ENCODE data around the gene MAP2. TPM values are rescaled to one million over a fixed set of nuclear protein-coding genes. Genes with fewer than 3 reads are reported as not detected.

The MAP2 gene
- total RNA-seq, 1 donor from 2014 or later, result 2.8 TPM

DNA sequence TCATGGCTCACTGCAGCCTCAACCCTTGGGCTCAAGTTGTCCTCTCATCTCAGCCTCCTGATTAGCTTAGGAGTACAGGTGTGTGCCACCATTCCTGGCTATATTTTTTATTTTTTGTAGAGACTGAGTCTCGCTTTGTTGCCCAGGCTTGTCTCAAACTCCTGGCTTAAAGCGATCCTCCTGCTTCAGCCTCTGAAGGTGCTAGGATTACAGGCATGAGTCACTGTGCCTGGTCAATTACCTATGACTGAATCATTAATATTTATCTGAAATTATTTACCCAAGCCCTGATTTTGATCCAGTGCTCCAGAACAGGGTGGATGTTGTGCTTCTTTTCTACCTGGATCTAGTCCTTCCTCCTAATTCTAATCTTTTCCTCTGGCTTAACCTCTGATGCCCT lies 87.8 kb downstream of the MAP2 start:
- intact Hi-C loops (cut with DNase I), result no loop called here
- no peak for ATAC-seq (ENCODE audit: poor library complexity)

DNA sequence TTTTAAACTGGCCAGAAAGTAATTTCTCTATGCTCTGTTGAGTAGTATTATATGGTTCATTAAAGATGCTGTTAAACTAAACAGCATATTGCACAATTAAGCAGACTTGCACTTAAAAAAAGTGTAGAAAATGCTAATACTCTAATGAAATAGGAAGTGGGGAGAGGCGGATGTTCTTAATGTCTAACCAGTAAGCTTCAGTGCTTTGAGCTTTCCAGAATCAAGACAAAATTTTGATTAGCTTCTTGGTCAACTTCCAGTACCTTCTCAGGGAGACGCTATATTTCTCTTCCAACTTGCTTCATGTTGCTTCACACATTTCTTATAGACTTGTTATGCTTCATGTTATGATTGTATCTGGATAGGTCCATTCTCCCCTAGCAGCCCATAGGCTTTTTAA lies 89.1 kb downstream of the MAP2 start:
- intact Hi-C loops (cut with DNase I), result no loop called here
- ATAC-seq (ENCODE audit: poor library complexity) (no peak), DNase-seq (no peak)

More for the DNA sequence above, 87.8 kb downstream of the MAP2 start:
- no peak for DNase-seq

DNA sequence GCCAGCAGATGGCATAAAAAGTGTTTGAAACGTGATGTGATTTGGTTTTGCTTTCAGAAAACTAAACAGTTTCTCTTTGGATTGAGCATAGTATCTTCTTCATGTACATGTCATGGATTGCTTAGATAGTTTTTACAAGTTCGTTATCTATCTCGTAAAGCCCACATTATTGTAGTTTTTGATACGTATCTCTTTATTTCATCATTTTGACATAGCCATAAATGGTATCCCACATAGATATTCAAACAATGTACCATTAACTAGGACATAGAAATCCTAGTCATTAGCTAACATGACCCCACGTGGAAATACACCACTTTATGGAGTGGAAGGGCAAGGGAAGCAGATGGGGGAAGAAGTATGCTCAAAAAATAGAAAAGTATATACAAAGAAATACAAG lies 93.6 kb downstream of the MAP2 start:
- ATAC-seq (ENCODE audit: poor library complexity) (no peak), DNase-seq (no peak)
- intact Hi-C loops (cut with DNase I), result no loop called here

DNA sequence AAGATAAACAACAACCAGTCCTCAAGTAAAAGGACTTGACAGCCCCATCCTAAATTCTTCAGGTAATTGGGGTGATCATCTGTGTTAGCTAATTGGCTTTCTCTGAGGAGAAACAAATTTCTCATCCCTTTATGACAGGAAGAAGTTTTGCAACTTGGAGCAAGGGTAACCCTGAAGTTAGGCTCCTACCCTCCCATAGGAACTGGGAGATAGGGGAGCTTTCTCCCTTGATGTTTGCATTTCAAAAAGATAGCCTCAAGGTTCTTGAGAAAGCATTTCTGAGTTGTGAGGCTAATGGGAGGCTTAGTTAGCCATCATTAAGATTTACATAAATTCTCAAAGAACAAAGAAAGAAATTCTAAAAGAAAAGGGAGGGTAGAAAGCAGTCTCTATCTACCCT lies 95.4 kb downstream of the MAP2 start:
- intact Hi-C loops (cut with DNase I), result no loop called here
- DNase-seq, result no peak
- no peak for ATAC-seq (ENCODE audit: poor library complexity)

DNA sequence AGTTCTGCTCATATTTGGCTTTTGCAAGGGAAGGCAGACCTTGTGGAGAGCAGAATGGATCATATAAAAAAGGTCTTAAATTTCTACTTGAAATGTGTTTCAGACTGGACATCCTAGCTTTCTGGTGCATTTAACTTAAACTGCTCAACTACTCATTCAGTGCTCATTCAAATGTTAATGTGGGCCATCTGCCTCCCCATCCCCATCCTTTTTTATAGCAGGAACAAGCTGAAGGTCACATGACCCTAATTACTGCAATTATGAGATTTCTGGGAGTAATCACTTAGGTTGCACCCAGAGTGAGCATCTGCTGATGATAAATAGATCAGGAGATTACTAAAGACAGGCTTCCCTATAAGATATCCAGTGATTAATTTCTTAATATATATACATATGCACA lies 96.1 kb downstream of the MAP2 start:
- ATAC-seq (ENCODE audit: poor library complexity) (no peak), DNase-seq (no peak)
- intact Hi-C loops (cut with DNase I), result no loop called here

DNA sequence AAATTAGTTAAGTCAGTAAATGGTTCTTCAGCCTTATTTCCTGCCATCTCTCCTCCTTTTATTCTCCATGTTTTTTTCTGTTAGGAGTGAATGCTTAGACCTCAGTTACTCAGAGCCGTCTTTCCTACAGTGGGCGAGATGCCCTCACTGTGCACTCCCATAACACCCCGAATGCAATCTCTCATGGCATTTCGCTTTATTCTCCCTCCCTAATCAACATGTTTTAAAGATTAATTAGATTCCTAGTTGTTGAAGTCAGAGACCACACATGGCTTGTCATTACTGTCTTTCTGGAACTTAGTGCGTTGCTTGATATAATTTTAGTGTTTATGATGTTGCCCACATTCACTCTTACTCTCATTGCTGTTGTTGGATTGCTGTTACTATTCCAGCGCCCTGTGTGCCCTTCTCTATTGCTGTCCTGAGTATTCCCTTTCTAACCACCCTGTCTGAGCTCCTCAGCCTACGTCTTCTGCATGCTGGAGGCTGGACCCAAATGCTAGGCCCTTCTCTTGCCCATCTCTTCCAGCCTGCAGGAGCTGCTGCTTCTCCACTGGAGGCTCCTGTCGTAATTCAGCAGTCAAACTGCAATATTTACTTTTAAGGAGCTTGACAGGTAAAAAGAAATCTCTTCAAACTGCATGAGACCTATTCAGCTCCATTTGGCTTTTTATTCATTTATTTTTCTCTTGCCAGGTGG lies 99.3 kb downstream of the MAP2 start:
- DNase-seq (no peak), ATAC-seq (ENCODE audit: poor library complexity) (no peak)
- intact Hi-C loops (cut with DNase I), result no loop called here

DNA sequence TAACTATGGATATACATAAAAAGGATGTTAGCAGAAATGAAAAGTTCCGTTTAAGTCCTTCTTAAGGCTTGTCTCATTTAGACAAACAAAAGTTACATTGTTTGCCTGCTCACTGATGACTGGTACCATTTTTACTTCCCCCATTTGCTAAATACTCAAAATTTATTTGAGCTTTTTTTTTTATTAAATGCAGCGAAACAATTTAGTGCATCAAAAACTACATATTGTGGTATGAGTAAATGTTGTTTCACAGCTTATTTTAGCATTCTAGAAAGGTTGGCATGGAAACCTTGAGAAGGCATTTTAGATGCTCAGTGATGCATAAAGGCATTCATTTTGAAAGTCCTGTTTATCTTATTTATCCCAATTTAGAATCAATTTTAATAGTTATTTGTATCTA lies 100.0 kb downstream of the MAP2 start:
- ATAC-seq (ENCODE audit: poor library complexity) (no peak), DNase-seq (no peak)
- intact Hi-C loops (cut with DNase I), result no loop called here

DNA sequence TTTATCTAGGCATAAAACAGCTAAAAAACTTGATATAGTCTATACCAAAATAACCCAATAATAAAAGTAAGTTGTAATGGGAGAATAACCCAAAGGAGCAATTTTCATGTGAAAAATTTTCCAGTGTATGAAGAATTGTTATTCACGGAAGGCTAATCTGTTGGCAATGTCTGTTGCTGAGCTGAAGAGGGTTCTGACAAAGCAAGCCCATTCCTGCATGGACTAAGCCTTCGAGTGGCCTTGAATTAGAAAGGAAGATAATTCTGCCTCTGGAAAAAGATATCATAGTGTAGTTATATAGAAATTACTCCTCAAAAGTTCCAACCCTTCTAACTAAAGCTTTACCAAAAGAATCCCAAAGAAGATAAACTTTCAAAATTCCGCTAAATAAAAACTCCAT lies 101.5 kb downstream of the MAP2 start:
- ATAC-seq (ENCODE audit: poor library complexity), result no peak
- no peak for DNase-seq
- intact Hi-C loops (cut with DNase I), result no loop called here

DNA sequence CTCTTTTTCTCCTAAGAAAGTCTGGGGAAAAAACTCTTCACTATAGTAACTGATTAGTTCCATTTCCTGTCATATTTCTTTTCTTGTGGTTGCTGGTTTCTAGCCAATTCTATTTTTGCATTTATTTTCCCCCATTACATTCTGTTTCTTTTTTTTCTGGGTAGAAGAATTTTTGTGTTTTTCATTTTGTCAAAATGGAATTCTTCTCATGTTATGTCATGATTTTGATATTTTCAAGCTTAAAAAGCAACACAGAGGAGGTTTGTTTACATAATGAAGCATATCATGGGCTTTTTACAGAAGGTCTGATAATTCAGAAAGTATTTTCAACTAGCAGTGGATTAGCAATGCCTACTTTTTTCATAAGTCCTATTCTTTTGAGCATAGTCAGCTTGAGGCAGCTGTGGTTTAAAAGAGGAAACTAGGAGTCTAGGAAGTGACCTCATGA lies 102.0 kb downstream of the MAP2 start:
- DNase-seq, result no peak
- intact Hi-C loops (cut with DNase I), result no loop called here
- ATAC-seq (ENCODE audit: poor library complexity), result peak; percentile 49

DNA sequence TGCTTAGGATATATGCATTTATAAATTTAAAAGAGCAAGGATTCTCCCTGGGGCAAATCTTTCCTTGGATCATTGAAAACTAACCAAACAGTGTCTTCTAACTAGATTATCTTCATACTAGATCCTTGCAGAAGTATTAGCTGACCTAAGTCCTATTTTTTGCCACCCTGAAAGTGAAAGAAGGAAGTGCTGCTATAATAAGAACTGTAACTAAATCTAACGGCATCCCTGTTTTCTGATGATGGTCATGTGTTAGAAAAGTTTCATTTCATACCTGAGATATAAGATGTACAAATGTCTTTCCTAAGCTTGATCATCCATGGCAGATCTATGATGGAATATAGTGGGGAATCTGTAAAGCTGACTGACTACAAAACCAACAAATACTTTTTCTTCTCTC lies 102.7 kb downstream of the MAP2 start:
- DNase-seq (no peak), ATAC-seq (ENCODE audit: poor library complexity) (peak; percentile 58)
- intact Hi-C loops (cut with DNase I), result no loop called here

DNA sequence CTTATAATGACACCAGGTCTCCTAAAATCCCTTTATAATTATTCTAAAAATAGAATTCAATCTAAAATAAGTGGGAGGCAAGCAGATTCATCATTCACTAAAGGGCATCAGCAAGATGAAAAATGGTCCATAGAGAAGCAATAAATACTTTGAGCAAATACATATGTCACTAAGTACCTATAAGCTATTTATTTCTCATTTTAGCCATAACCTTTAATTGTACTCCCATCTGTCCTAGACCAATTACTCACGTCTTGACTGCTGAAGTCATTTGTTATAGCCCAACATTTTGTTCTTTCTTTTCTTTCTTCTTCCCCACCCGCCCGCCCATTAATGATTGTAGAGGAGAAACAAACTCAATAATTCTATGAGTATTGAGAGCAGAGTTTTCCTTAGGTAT lies 105.7 kb downstream of the MAP2 start:
- no peak for ATAC-seq (ENCODE audit: poor library complexity)
- intact Hi-C loops (cut with DNase I), result no loop called here

DNA sequence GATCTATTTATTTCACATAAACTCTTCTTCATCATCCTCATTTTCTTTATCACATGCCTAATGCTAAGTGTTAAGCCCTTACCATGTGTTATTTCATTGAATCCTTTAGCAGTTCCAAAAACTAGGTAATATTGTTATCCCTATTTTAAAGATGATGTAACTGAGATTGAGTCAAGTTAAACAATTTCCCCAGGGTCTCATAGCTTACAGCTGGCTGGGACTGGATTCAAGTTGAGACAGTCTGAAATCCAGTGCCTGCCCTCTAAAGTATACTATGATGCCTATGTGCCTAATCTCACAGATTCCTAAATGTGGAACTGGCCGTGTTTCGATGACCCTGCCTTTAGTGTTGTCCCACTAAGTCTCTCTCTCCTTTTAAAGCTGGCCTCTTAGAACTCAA lies 108.5 kb downstream of the MAP2 start:
- DNase-seq (no peak), ATAC-seq (ENCODE audit: poor library complexity) (no peak)

More for the DNA sequence above, 105.7 kb downstream of the MAP2 start:
- no peak for DNase-seq

DNA sequence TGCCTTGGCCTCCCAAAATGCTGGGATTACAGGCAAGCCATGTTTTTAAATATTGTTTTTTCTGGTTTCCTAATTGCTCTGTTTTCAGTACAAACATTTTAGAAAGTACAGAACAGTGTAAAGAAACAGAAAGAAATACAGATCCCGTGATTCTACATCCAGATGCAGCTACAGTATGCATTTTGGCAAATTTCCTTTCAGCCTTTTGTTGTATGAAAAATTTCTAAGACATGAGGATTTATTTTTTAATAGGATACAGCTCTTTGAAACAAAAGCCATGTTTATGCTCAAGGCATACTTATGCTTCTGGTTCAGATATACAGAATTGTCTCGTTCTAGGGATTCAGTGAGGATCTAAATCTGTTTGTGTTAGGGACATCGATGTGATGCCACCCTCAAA lies 109.5 kb downstream of the MAP2 start:
- intact Hi-C loops (cut with DNase I), result no loop called here
- DNase-seq (no peak), ATAC-seq (ENCODE audit: poor library complexity) (no peak)

More for the DNA sequence above, 108.5 kb downstream of the MAP2 start:
- intact Hi-C loops (cut with DNase I), result no loop called here

DNA sequence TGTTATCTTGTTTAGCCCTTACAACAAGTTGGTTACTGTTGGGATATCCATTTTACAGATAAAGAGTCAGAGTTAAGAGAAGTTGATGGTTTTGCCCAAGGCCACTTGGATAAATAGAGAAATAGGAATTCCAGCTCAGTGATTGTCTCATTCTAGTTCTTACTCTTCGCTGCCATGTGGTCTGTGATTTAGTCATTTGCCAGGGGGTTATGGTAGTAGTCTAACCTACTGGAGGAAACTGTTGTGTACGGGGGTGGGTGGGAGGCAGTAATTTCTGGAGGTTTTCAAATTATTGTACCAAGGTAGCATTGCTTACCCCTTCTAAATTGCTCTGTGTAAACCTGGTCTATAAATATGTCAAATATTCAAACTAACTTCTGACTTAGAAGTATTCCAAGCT lies 110.4 kb downstream of the MAP2 start:
- ATAC-seq (ENCODE audit: poor library complexity) (no peak), DNase-seq (no peak)
- intact Hi-C loops (cut with DNase I), result no loop called here

DNA sequence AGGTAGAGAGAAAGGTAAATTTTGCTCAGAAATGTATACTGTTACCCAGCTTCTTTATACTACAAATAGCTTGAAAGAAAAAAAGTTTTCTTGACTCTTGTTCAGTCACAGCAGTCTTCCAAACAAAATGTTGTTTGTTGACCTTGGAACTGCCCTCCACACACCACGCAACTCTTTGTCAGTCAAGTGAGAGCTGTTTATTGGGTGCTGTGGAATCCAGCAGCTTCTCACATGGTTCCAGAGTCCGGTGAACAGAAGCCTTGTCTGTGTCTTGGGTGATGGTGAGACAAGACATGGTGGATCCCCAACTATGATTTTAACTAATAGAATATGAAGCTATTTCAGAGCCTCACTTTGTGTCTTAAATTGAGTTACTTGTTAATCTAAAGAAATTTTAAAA lies 112.5 kb downstream of the MAP2 start:
- intact Hi-C loops (cut with DNase I), result no loop called here
- DNase-seq (no peak), ATAC-seq (ENCODE audit: poor library complexity) (no peak)

DNA sequence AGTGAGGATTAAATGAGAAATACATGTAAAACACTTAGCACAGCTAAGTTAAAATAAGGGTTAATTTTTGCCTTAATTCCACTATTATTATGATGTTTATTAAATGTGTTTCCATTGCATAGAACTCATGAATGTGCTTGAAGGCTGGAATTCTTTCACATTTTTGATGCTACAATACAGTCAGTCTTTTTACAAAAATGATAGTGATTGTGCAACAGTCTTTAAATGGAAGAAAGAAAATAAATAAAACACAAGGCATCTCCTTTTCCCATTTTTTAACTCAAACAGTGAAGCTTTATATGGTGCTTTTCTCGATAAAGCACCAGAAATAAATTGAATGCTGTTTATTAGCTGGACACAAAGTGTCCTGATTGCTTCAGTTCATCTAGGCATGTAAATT lies 123.9 kb downstream of the MAP2 start:
- DNase-seq (no peak), ATAC-seq (ENCODE audit: poor library complexity) (no peak)
- intact Hi-C loops (cut with DNase I), result no loop called here

DNA sequence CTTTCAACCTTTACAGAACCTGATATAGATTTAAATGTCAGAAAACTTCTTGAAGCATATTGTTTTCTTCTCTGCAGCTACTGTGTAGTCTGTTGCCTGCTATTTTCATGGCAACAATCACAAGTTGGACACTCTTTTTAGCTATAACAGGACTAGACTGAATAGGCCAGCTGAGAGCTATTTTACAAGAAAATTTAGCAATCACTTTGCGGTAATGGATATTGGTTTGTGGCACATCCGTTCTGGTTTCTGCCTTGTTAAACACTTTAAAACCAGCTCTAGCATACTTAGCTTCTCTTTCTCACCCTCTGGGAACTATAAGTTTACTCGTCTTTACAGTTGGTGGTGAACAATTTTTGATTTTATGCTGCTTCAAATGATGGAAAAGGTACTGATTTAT lies 125.7 kb downstream of the MAP2 start:
- intact Hi-C loops (cut with DNase I), result no loop called here
- DNase-seq, result no peak
- no peak for ATAC-seq (ENCODE audit: poor library complexity)

DNA sequence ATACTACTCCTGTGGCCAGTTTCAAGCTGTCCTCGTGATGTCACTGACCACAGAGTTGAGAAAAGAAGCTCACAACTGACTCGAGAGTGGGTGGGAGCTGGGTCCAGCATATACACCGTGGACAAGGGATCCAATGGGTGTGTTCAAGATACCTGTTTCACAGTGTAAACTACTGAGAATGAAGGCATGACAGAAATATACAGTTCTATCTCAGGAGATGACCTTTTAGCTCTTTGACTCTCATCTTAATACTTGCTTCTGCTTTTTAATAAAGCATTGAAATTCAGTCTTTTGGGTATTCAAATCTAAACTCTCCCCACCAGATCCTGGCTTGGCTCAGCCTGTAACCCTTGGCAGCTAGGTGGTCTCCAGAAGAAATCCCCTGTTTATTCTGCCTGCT lies 130.1 kb downstream of the MAP2 start:
- intact Hi-C loops (cut with DNase I), result no loop called here
- ATAC-seq (ENCODE audit: poor library complexity) (no peak), DNase-seq (no peak)

DNA sequence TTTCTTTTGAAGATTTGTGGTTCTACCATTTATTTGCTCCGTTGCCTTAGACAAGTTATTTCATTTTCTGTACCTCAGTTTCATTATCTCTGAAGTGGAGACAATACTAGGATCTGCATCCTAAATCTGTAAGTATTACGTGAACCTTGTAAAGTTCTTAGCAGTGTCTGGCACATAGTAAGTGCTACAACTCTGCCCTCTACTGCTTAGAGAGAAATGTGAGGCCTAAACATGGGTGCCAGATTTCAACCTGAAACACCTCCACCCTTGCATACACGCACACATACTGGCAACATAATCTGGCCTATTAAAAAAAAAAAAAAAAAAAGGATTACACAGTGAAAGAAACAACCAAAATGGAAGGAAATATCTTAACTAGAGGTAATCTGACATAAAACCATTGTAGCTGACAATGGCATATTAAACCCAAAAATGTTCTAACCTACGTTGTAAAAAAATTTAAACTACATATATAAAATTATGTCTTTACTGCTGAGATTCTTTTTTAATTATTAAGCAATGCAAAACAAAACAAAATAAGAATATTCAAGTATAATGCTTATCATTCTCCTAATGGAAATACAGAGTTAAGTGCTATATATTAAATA lies 132.6 kb downstream of the MAP2 start:
- peak; percentile 48 for ATAC-seq (ENCODE audit: poor library complexity)
- intact Hi-C loops (cut with DNase I), result no loop called here
- DNase-seq, result no peak

DNA sequence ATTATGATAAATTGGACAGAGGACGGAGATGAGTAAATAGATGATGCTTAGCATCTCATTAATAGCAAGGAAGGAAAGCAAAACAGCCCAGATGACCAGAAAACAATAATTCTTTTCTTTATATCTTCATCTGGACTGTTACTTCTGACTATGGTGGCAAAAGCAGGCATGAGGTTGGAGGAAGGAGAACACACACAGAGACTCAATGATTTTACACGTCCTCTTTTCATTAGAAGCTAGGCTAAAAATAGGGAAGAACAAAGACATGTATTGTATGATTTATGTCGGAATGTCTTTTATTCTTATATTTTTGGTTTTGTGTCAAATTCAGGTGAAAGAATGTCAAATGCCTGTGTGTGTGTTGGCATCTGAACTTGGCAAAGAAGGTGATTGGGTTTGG lies 137.1 kb downstream of the MAP2 start:
- no peak for DNase-seq
- no peak for ATAC-seq (ENCODE audit: poor library complexity)
- intact Hi-C loops (cut with DNase I), result loop anchor here (10.0 kb wide), 1 partner anchor 136 kb away; the partner anchor contains the start of gene MAP2

DNA sequence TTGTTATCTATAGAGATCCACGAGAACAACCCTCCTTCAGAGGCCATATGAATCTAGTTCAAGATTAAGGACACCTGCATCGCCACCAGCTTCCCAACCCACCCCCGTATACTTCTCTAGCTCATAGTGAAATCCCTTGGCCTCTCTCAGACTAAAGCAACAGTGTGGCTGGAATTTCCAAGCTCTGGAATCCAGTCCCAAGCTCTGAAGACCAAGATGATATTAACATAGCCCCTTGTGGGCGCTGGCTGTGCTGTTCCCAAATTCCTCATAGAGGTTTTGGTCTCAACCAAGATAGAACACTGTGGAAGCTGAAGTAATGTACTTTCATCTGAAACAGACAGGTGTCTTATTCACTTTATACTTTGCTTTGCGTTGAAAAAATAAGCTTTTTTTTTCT lies 139.6 kb downstream of the MAP2 start:
- intact Hi-C loops (cut with DNase I), result loop anchor here (10.0 kb wide), 1 partner anchor 139 kb away; the partner anchor contains the start of gene MAP2
- no peak for ATAC-seq (ENCODE audit: poor library complexity)
- no peak for DNase-seq

Measured in Right ventricle myocardium superior (tissue), 1 donor.